HEK293T (cell line): Measurements from ENCODE around the gene PPP1R14C.

Experiments used
- CTCF ChIA-PET: fragments of 350-600 bp; formaldehyde crosslinking; extraction: SDS; loops from one replicate; lab custom pipeline; 2021; ENCODE audit warnings: antibody characterized with exemption, inconsistent platforms; lab: Yijun Ruan, JAX
- POLR2A ChIA-PET: fragments of 350-600 bp; formaldehyde crosslinking; extraction: SDS; loops from one replicate; lab custom pipeline; 2020; ENCODE audit warnings: antibody characterized with exemption, inconsistent platforms; lab: Yijun Ruan, JAX
- DNase-seq: peaks from one replicate; pipeline ENCODE4 v3.0.0; 2012; ENCODE audit warnings: mixed read lengths; ENCODE audit errors: extremely low spot score
- ARNT ChIP-seq: fragments of 450-650 bp; IDR thresholded peaks from 2 replicates; pipeline ENCODE4 v1.6.1; 2017; ENCODE audit warnings: mild to moderate bottlenecking
- BHLHE40 ChIP-seq: fragments of 450-650 bp; IDR thresholded peaks from 2 replicates; pipeline ENCODE4 v1.6.1; 2016; ENCODE audit warnings: mild to moderate bottlenecking, moderate library complexity, borderline replicate concordance
- CTBP1 ChIP-seq: fragments of 450-650 bp; IDR thresholded peaks from 2 replicates; pipeline ENCODE4 v1.6.1; 2016; ENCODE audit warnings: borderline replicate concordance
- ELF4 ChIP-seq: fragments of 450-650 bp; IDR thresholded peaks from 2 replicates; pipeline ENCODE4 v1.6.1; 2017; ENCODE audit warnings: antibody characterized with exemption
- FOXA1 ChIP-seq: fragments of 450-650 bp; IDR thresholded peaks from 2 replicates; pipeline ENCODE4 v1.6.1; 2016; ENCODE audit warnings: mild to moderate bottlenecking
- FOXK2 ChIP-seq: fragments of 450-650 bp; IDR thresholded peaks from 2 replicates; pipeline ENCODE4 v1.6.1; 2016; ENCODE audit warnings: mild to moderate bottlenecking
- FOXM1 ChIP-seq: fragments of 450-650 bp; IDR thresholded peaks from 2 replicates; pipeline ENCODE4 v1.6.1; 2017; ENCODE audit warnings: mild to moderate bottlenecking, borderline replicate concordance
- HDGF ChIP-seq: fragments of 450-650 bp; IDR thresholded peaks from 2 replicates; pipeline ENCODE4 v1.6.1; 2017; ENCODE audit warnings: antibody characterized with exemption, borderline replicate concordance
- L3MBTL2 ChIP-seq: fragments of 450-650 bp; conservative IDR thresholded peaks from 2 replicates; pipeline ENCODE4 v1.6.1; 2016; ENCODE audit warnings: mild to moderate bottlenecking
- LEF1 ChIP-seq: fragments of 450-650 bp; IDR thresholded peaks from 2 replicates; pipeline ENCODE4 v1.6.1; 2017; ENCODE audit warnings: mild to moderate bottlenecking, borderline replicate concordance
- NFRKB ChIP-seq: fragments of 450-650 bp; IDR thresholded peaks from 2 replicates; pipeline ENCODE4 v1.6.1; 2016; ENCODE audit warnings: mild to moderate bottlenecking, moderate library complexity
- PKNOX1 ChIP-seq: fragments of 450-650 bp; IDR thresholded peaks from 2 replicates; pipeline ENCODE4 v1.6.1; 2016
- SP1 ChIP-seq: fragments of 450-650 bp; IDR thresholded peaks from 2 replicates; pipeline ENCODE4 v1.6.1; 2017
- SUZ12 ChIP-seq: fragments of 450-650 bp; IDR thresholded peaks from 2 replicates; pipeline ENCODE4 v1.6.1; 2016; ENCODE audit warnings: mild to moderate bottlenecking
- TARDBP ChIP-seq: fragments of 450-650 bp; IDR thresholded peaks from 2 replicates; pipeline ENCODE4 v1.6.1; 2016
- ZNF384 ChIP-seq: fragments of 450-650 bp; IDR thresholded peaks from 2 replicates; pipeline ENCODE4 v1.6.1; 2016

The PPP1R14C gene

GRCh38 chr6:150263765-150264404 lies 121.0 kb downstream of the PPP1R14C start:
- DNase-seq: no peak
- CTCF ChIA-PET: no interaction called here
- TF ChIP-seq FOXK2 (no peak), HDGF (no peak), LEF1 (no peak), CTBP1 (no peak), ZNF384 (no peak)
- POLR2A ChIA-PET: no interaction called here

- POLR2A ChIA-PET: no interaction called here
- CTCF ChIA-PET: no interaction called here
Measured at GRCh38 chr6:150266309-150266708, 123.5 kb downstream of the PPP1R14C start.

DNA sequence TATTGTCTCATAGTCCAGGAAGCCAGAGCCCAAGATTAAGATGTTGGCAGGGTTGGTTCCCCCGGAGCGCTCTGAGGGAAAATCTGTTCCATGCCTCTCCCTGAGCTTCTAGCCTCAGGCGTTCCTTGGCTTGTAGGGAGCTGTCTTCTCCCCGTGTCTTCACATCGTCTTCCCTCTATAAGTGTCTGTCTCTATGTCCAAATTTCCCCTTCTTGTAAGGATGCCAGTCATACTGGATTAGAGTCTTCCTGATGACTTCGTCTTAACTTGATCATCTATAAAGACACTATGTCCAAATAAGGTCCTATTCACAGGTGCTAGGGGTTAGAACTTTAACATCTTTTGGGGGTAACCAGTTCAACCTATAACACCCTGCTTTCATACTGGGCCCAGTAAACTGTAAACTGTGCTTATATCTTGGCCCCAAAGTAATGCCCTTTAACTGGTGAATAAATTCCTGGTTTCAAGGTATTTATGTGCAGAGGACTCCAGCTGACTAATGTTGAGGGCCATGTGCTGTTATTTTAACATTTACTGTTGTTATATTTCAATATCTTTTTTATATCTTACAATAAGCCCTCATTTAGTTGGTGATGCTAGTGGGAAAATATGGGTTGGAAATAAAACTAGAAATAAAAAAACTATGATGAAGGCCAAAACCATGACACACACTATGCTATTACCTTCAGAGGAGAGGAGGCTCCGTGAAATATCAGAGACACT lies 124.3 kb downstream of the PPP1R14C start:
- POLR2A ChIA-PET: no interaction called here
- no peak for TF ChIP-seq HDGF
- DNase-seq: no peak
- CTCF ChIA-PET: no interaction called here

More at GRCh38 chr6:150266309-150266708, 123.5 kb downstream of the PPP1R14C start:
- DNase-seq: no peak
- TF ChIP-seq ZNF384 (no peak), CTBP1 (no peak), FOXA1 (no peak), FOXK2 (no peak), SUZ12 (no peak), ARNT (no peak), LEF1 (no peak), BHLHE40 (no peak), L3MBTL2 (no peak), PKNOX1 (no peak), ELF4 (no peak), NFRKB (no peak), FOXM1 (no peak), TARDBP (no peak), HDGF (no peak)

DNA sequence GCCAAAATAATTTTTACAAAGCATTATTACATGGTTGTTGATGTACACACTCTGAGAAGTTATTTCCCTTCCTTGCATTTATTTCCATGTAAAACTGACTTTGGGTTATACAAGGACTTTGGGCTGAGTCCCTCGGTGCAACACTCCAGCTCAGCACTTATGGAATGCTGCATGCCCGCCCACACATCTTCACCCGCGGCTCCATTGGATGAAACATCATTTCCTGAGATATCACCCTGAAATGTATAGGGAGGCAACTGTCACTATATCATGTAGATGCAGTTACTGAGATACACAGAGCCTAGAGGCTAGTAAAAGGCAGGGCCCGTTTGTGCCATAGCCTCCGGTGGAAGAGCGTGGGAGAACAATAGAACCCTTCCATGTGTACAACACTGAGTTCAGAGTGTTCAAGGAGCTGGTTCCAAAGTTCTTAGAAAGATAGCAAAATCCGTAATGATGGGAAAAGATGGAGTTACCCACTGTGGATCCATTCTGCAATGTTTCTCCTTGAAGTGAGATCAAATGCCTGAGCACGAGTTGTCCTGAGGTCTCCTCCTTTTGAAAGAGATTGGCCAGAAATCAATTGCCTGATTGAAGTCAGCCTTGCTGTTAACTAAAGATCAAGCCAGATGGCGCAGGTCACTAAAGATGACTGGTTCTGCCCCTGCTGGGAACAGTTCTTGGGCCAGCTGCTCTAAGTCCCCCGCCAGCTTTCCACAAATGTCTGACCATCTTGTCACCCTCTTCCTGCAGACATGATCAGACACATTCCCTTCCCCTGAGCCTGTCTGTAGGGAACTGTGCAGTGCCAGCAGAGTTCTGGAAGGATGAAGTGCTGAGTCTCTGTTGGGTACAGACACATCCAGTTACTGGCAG lies 125.1 kb downstream of the PPP1R14C start:
- POLR2A ChIA-PET: interaction anchor here (1.1 kb wide), 1 partner anchor 9 kb away, joined by 3 read pairs; no protein-coding TSS in a partner anchor
- CTCF ChIA-PET: interaction anchor here (0.8 kb wide), 1 partner anchor 11 kb away, joined by 3 read pairs; no protein-coding TSS in a partner anchor

DNA sequence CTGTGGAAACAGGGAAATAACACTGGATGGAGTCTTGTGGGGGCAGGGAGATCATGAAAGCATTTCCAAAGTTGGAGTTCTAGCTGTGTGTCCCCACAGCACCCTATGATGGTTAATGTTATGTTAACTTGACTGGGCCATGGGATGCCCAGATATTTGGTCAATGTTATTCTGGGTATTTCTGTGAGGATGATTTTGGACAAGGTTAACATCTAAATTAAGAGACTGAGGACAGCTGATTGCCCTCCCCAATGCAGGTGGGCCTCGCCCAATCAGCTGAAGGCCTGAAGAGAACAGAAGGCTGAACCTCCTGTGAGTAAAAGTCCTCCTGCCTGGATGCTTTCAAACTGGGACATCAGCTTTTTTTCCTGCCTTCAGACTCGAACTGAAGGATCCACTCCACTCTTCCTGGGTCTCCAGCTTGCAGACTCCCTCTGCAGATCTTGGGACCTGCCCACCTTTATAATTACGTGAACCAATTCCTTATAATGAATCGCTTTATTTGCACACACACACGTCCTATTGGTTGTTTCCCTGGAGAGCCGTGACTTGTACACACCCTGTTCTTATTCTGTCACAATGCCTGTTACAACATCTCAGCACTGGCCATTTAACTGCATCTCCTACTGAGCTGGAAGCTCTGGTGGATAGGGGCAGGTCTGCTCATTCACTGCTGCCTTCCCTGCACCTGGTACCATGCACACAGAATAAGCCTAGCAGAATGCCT lies 126.4 kb downstream of the PPP1R14C start:
- TF ChIP-seq FOXM1 (no peak), SP1 (no peak), FOXA1 (no peak), SUZ12 (no peak), NFRKB (no peak), ARNT (no peak), FOXK2 (no peak), L3MBTL2 (no peak), PKNOX1 (no peak), BHLHE40 (no peak), ZNF384 (no peak), TARDBP (no peak), CTBP1 (no peak), LEF1 (no peak), HDGF (no peak), ELF4 (no peak)
- ChIA-PET CTCF (no interaction called here), POLR2A (interaction anchor here (1.1 kb wide), 1 partner anchor 10 kb away, joined by 3 read pairs; no protein-coding TSS in a partner anchor)
- no peak for DNase-seq

More for the DNA sequence above, 125.1 kb downstream of the PPP1R14C start:
- DNase-seq: no peak
- TF ChIP-seq LEF1: no peak
- TF ChIP-seq FOXM1: no peak
- TF ChIP-seq ZNF384: no peak
- TF ChIP-seq CTBP1: no peak
- no peak for TF ChIP-seq SUZ12
- TF ChIP-seq SP1: no peak
- TF ChIP-seq ARNT: no peak
- no peak for TF ChIP-seq BHLHE40
- TF ChIP-seq L3MBTL2: no peak
- no peak for TF ChIP-seq HDGF
- no peak for TF ChIP-seq NFRKB
- TF ChIP-seq FOXA1: no peak

- DNase-seq: no peak
- no peak for TF ChIP-seq SUZ12
- no peak for TF ChIP-seq LEF1
- no peak for TF ChIP-seq CTBP1
- no peak for TF ChIP-seq BHLHE40
- TF ChIP-seq ARNT: no peak
- TF ChIP-seq FOXA1: no peak
- no peak for TF ChIP-seq ZNF384
- TF ChIP-seq SP1: no peak
- TF ChIP-seq FOXM1: no peak
- no peak for TF ChIP-seq ELF4
- TF ChIP-seq NFRKB: no peak
- no peak for TF ChIP-seq L3MBTL2
- no peak for TF ChIP-seq PKNOX1
- TF ChIP-seq FOXK2: no peak
- TF ChIP-seq HDGF: no peak
- no peak for TF ChIP-seq TARDBP
- CTCF ChIA-PET: no interaction called here
- POLR2A ChIA-PET: no interaction called here
Measured at GRCh38 chr6:150269857-150270223, 127.0 kb downstream of the PPP1R14C start.
